ENCODE data around the gene TMEM87A.
"Not testable (repeated sequence)": the region's sequence is repeated elsewhere in the genome, so short reads cannot be mapped to it uniquely, and the experiment has no call there.

The TMEM87A gene, protein sequence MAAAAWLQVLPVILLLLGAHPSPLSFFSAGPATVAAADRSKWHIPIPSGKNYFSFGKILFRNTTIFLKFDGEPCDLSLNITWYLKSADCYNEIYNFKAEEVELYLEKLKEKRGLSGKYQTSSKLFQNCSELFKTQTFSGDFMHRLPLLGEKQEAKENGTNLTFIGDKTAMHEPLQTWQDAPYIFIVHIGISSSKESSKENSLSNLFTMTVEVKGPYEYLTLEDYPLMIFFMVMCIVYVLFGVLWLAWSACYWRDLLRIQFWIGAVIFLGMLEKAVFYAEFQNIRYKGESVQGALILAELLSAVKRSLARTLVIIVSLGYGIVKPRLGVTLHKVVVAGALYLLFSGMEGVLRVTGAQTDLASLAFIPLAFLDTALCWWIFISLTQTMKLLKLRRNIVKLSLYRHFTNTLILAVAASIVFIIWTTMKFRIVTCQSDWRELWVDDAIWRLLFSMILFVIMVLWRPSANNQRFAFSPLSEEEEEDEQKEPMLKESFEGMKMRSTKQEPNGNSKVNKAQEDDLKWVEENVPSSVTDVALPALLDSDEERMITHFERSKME

DNA sequence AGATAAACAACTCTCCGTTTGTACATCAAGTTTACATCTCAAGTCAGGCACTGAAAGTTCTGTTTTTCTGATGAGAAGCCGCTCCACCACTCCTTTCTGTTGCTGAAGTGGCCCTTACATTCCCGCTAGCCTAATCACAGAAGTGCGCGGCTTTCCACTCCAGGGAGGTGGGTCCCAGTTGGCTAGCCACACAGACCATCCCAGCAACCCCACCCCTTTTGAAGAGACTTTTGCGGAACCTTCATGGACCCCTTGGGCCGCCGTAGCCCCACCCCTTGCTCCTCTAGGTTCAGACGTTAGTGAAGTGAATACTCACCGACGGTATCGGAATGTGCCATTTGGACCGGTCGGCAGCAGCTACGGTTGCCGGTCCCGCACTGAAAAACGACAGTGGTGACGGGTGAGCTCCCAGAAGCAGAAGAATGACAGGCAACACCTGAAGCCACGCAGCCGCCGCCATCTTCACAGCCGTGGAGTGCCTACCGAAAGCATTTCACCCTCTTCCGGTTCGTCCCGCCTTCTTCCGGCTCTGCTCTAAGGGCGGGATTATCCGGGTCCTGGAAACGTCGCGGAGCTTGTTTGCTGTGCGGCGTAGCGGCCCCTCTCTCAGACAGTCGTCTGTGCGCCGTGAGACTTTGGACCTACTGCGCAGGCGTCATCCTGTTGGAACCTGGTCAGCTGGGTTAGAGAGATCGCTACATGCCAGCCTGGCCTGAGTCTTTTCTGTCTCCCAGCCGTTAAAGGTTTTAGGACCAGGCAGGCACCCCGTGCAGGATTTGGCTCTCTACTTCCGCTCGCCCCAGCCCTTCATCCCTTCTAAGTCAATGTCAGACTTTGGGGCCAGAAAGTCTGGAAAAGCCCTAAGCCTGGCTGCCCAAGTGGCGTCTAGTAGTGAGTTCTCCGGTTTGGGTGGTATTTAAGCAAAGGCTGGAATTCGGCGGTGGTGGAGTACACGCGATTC is at the start of gene TMEM87A, which contains the start of gene GANC:
TMEM87A (minus strand) TSS at position 495 of the 961 bp plus-strand sequence; CDS start at position 460, 35 bp downstream.
GANC (plus strand) TSS at position 263 of the 961 bp plus-strand sequence. CDS start 1,281 bp downstream, outside the sequence.
- peak; percentile 94 for DNase-seq (ENCODE audit: low read depth in 2 of 2)

DNA sequence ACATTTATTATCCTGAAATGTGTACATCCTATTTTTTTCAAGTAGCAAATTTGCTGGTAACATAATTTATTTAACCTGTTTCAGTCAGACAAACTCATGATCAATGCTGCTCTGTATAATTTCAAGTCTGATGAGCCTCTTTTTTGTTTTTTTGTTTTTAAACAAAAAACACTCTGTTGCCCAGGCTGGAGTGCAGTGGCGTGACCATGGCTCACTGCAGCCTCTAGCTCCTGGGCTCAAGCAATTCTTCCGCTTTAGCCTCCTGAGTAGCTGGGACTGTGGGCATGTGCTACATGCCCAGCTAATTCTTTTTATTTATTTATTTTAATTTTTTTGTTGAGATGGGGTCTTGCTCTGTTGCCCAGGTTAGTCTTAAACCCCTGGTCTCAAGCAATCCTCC is 46.0 kb upstream of the TMEM87A start:
- no peak for DNase-seq (ENCODE audit: low read depth in 2 of 2)

DNA sequence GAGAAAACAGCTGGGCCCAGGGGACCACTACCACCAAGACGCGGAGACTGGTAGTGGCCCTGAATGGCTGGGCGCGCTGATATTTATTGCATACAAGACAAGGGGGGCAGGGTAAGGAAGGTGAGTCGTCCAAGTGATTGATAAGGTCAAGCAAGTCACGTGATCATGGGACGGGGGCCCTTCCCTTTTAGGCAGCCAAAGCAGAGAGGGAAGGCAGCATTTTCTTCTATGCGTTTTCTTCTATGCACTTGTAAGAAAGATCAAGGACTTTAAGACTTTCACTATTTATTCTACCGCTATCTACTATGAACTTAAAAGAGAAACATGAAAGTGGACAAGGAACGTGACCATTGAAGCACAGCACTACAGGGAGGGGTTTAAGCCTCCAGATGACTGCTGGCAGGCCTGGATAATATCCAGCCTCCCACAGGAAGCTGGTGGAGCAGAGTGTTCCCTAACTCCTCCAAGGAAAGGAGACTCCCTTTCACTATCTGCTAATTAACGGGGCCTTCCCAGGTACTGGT is 43.1 kb upstream of the TMEM87A start:
- not testable (repeated sequence) for DNase-seq (ENCODE audit: low read depth in 2 of 2)

DNA sequence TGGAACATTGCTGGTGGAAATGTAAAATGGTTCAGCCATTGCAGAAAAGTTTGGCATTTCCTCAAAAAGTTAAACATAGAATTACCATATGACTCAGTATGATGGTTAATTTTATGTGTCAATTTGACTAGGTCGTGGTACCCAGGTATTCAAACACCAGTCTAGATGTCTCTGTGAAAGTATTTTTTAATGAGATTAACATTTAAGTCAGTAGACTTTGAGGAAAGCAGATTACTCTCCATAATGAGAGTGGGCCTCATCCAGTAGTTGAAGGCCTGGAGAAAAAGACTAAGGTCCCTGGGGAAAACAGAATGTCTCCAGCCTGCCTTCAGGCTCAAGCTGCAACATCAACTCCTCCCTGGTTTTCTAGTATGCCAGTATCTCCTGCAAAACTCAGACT is 42.3 kb upstream of the TMEM87A start:
- DNase-seq (ENCODE audit: low read depth in 2 of 2) = no peak

DNA sequence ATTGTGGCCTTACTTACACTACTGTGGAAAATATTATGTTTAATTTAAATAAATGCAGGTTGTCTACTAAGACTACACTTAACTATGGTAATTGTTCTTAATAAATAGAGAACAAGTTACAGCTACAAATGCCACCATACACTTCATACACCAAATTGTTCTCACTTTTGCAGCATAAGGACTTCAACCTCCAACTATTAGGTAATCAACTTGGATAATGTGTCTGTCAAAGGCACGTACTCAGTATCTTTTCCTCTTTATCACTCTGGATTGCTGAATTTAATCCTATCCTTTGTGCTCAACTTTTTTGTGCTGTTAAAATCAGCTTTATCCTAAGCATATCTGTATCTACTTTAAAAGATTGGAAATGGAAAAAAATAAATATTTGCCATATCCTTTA is 41.6 kb upstream of the TMEM87A start:
- no peak for DNase-seq (ENCODE audit: low read depth in 2 of 2)

DNA sequence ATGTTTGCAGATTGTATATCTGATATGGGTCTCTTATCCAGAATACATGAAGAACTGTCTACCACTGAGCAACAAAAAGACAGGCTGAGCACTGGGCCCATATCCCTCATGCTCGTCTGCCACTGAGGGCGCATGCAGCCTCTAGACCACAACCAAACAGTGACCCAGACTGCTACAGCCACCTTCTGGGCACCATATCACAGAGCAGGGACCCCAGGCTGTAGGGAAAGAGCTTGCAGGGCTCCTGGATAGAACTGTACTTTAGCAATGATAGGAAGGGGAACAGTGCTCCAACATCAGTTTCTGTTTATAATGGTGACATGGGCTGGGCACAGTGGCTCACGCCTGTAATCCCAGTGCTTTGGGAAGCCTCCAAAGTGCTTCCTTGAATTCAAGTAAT is 40.2 kb upstream of the TMEM87A start:
- no peak for DNase-seq (ENCODE audit: low read depth in 2 of 2)

DNA sequence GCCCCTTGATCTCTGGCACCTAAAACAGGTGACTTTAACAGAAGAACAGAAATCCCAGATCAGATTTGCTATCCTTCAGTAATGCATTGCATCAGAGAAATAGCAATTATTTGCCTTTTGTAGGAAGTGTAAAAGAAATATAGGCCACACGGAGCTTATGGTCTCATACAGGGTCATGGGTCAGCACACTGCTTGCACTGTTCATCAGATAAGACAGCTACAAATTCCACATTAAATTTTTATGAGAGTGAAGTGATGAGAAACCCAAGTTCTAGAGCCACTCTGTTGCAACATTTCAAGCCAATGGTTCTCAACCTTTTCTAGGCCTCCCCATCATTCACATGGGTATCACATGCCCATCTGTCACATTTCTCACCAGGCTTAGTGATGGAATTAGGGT is 33.4 kb upstream of the TMEM87A start:
- no peak for DNase-seq (ENCODE audit: low read depth in 2 of 2)

DNA sequence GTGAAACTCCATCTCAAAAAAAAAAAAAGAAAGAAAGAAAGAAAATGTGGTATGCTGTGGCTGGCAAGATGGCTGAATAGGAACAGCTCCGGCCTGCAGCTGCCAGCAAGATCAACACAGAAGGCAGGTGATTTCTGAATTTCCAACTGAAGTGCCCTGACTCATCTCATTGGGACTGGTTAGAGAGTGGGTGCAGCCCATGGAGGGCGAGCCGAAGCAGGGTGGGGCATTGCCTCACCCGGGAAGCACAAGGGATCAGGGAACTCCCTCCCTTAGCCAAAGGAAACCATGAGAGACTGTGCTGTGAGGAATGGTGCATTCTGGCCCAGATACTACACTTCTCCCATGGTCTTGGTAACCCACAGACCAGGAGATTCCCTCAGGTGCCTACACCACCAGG is 27.8 kb upstream of the TMEM87A start:
- DNase-seq (ENCODE audit: low read depth in 2 of 2) = not testable (repeated sequence)

DNA sequence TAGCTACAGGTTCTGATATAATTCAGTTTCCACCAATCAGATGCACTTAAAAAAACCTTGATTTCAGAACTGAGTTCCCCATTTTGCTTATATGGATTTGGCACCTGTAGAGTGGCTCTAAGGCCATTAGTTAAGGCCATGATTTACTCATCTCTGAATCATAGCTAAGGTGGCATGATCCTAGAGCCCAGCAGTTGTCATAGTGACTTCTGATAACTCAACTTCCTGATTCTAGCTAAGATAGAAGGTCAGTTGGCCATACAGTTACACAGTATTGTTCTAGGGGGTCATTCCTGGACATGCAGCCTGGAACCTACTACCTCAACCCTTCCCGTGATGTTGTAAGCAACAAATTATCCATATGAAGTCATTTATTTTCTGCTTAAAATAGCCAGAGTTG is 15.9 kb upstream of the TMEM87A start:
- no peak for DNase-seq (ENCODE audit: low read depth in 2 of 2)

DNA sequence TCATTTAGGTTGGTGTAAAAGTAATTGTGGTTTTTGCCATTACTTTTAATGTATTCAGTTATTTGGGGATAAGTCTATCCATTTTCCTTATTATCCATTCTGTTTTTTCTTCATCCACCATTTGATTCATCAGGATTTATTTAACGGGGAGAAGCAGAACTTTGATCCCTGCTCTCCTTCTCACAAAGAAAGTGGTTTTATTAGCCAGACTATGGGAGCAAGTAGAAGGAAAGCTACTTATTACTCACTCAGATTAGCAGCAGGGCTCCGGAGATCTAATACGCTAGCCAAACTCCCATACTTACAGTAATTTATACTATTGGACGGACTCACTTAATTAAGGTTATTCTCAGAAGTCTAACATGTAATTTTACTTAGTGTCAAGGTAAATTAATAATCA is 14.7 kb upstream of the TMEM87A start:
- no peak for DNase-seq (ENCODE audit: low read depth in 2 of 2)

DNA sequence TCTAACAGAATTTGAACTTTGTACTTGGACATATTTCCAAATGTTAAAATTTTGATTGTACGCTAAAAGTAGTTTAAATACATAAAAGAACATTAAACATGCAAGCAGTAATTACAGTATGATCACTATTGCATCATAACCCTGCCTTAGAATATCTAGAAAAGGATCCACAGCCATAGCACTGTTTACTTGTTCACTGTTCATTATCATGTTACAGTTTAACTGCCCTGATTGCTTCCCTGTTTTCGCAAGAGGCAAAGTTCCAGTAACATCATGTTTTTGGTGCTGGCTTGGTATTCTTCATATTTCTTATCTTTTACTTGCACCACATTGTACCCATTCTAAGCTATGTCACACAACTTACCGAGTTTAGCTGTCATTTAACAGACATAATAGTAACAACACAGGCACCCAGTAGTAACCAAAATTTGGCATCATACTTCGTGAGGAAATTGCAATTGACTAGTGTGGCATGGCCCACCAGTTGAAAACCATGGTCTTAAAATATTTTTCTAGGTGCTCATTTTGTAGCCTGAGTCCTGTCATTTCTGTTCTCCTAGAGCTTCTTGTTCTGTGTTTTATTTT is 13.3 kb upstream of the TMEM87A start:
- DNase-seq (ENCODE audit: low read depth in 2 of 2) = no peak

DNA sequence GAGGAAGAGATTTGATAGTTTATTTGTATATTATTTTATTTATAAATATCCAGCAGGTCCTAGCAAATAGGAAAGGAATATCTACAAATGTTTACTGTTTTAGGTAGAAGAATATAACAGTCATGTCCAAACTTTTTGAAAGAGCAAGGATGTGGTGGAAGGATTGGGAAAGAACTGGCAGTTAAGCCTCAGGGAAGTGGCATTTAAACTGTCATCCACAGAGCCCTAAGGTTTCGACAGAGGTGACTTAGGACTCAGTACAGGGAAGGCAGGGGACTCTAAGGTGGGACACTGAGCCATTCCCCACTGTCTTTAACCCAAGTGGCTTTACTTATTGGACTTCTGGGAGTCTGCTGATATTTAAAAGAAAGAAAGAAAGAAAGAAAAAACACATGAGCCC is 11.8 kb upstream of the TMEM87A start:
- no peak for DNase-seq (ENCODE audit: low read depth in 2 of 2)

DNA sequence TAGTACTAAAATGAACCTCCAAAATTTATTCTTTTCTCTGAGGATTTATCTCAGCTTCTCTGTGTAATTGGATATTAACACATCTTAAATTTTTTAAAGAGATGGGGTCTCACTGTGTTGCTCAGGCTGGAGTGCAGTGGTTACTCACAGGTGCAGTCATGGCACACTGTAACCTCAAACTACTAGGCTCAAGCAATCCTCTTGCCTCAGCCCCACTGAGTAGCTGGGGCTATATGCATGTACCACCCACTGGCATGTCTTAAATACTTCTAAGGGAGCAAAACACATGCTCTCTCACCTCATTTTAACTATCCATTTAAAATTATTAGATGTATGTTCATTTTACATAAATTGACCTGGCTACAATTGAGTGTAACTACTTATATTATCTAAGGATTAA is 11.3 kb upstream of the TMEM87A start:
- DNase-seq (ENCODE audit: low read depth in 2 of 2) = no peak

DNA sequence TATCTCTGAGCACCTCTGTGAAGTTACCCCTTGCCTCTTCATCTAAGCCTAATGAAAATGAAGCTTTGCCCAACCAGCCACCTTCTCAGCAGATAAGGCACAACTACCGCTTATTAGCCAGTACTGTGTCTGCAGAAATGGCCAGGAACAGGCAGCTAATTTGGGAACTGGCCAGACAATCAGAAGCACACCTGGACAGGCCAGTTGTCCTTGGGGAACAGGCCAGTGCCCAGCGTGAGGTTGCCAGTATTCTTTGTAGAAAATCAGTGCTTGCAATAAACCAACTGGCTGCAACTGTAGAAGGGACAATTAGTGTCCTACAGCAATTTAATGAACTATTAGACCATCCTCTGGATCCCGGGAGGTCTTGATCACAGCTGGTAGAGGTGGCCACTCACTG is 10.4 kb upstream of the TMEM87A start:
- DNase-seq (ENCODE audit: low read depth in 2 of 2) = no peak

DNA sequence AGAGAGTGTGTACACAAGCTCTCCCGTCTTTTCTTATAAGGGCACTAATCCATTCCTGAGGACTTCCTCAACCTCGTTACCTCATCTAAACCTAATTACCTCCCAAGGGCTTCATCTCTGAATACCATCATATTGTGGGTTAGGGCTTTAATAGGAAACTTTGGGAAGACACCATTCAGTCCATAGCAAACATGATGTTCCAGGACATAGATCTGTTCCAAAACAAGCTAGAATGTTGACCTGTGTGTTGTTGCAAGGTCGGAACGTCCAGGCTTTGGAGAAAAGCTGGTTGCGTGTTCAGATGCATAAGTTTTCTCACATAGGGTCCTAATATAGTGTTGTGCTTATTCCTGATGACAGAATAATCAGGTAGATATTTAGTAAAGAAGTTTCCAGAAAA is 9.7 kb upstream of the TMEM87A start:
- no peak for DNase-seq (ENCODE audit: low read depth in 2 of 2)

DNA sequence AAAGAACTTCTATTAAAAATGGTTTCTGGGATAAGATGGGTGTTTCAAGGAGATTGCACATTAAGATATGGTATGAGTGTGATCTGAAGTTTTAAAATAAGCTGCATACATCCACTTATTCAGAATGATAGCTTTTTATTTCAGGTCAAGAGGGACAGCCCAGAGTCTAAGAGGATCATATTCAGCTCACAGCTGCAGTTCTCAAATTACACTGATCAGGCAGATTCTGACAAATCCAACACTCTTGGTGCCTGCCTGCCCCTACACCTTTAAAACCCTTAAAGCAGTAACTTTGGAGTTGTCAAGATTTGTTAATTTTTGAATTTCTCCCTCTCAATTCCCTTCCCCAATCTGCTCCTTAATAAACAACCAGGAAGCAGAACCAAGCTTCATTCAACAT is 9.1 kb upstream of the TMEM87A start:
- DNase-seq (ENCODE audit: low read depth in 2 of 2) = no peak

DNA sequence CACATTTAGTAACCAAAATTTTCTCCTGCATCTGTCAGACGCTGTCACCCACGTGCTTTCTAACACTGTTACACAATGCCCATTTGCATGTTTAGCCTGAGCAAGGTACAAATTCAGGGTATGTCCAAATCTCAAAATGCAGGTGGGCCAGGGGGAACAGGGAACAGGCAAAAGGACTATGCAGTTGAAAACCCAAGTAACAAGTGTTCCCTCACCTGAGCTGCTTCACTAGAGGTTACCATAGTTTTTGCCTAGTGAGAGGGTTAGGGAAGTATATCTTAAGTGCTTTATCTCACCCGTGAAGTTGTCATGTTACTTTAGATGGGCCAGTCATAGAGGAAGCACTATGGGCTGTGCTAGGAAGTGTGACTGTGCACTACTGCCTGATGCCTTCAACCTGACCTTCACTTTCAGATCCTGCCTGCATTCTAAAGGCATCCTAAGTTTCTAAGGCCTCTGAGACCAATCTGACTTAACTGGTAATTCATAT is 6.0 kb upstream of the TMEM87A start:
- no peak for DNase-seq (ENCODE audit: low read depth in 2 of 2)

DNA sequence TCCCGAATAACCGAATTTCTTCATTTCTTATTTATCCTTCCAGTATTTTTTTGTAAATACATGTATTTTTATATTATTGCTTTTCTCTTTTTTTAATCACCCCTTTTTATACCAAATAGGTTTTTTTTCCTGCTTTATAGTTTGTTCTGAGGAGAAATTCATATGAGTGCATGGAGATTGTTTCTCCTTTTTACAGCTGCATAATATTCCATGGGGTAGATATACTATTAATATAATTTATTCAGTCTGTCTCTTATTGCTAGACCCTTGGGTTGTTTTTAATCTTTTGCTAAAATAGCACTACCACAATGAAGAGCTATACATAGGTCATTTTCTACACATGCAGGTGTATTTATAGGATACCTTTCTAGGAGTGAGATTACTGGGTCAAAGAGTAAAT is 3.5 kb upstream of the TMEM87A start:
- DNase-seq (ENCODE audit: low read depth in 2 of 2) = no peak

DNA sequence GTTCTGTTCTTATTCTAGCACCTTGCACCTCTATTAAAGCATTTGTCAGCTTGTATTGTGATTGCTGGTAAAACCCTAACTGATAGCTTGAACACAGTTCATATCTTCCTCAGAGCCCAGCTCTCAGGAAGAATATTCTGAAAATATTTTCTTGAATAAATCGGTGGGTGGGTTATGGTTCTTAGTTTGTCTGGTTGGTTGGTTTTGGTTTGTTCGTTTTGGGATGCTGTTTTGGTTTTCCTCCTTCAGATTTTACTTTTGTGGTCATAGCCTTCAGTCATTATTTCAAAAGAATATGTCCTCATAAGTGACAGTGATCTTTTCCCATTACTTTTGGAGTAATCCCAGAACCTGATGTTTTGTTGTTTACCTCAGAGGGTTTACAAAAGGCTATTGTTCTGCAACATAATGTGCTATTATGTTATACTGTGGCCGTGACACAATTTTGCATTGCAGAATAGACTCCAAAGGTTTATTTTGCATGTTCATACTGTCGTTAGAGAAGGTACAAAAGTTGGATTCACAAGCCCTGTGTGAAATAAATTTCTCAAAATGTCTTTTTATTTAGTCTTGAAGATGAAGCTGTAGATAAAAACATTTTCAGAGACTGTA is 2.7 kb upstream of the TMEM87A start:
- no peak for DNase-seq (ENCODE audit: low read depth in 2 of 2)

DNA sequence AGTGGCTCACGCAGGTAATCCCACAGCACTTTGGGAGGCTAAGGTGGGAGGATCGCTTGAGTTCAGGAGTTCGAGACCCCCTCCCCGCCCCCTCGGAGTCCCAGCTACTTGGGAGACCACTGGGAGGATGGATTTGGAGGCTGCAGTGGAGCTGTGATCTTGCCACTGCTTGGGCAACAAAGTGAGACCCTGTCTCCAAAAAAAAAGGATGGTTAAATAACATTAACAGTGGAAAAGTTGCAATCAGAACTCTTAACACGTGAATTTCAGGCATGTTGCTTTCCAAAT is 1.4 kb upstream of the TMEM87A start:
- no peak for DNase-seq (ENCODE audit: low read depth in 2 of 2)

Measured in stimulated activated CD8-positive, alpha-beta memory T cell treated with anti-CD3 and anti-CD28 coated beads, Interleukin-7, amount 100 ng/mL, for 4 hours (primary cell).